AG09309 (cell line): ENCODE measurements around the gene FBLN1.
A peak's percentile ranks its signal among the peaks of the same experiment; 100 is the strongest.

Experiments used
- DNase-seq: peaks from one replicate; pipeline ENCODE4 v3.0.0-alpha.2; 2010; ENCODE audit warnings: low read depth
- H3K4me3 ChIP-seq: 2 replicates; pipeline ENCODE4 v1.5.1; 2011; ENCODE audit warnings: mild to moderate bottlenecking, low read depth, low read length, moderate library complexity; ENCODE audit not compliant: control insufficient read depth
- TF ChIP-seq, protein P1 (sequence below): IDR thresholded peaks from 2 replicates; pipeline ENCODE4 v1.5.1; 2011; ENCODE audit warnings: mild to moderate bottlenecking, low read depth, low read length, inconsistent platforms; ENCODE audit not compliant: insufficient read depth, control insufficient read depth; ENCODE audit errors: missing control alignments

The FBLN1 gene

DNA sequence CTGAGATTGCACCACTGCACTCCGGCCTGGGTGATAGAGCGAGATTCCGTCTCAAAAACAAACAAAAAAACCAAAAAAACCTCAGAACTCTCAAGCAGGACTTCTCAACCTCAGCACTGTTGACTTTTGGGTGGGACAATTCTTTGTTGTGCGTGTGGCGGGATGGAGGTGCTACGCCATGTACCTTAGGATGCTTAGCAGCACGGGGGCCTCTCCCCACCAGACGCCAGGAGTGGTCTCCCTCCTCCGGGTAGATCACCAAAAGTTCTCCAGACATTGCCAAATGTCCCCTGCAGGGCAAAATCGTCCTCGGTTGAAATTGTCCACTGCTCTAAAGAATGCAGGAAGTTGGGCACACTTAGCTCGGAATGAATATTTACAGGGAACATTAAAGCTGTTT is 142.0 kb downstream of the FBLN1 start:
- TF ChIP-seq, protein P1, sequence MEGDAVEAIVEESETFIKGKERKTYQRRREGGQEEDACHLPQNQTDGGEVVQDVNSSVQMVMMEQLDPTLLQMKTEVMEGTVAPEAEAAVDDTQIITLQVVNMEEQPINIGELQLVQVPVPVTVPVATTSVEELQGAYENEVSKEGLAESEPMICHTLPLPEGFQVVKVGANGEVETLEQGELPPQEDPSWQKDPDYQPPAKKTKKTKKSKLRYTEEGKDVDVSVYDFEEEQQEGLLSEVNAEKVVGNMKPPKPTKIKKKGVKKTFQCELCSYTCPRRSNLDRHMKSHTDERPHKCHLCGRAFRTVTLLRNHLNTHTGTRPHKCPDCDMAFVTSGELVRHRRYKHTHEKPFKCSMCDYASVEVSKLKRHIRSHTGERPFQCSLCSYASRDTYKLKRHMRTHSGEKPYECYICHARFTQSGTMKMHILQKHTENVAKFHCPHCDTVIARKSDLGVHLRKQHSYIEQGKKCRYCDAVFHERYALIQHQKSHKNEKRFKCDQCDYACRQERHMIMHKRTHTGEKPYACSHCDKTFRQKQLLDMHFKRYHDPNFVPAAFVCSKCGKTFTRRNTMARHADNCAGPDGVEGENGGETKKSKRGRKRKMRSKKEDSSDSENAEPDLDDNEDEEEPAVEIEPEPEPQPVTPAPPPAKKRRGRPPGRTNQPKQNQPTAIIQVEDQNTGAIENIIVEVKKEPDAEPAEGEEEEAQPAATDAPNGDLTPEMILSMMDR: no peak
- no peak overlapping the region for H3K4me3 ChIP-seq
- no peak for DNase-seq

DNA sequence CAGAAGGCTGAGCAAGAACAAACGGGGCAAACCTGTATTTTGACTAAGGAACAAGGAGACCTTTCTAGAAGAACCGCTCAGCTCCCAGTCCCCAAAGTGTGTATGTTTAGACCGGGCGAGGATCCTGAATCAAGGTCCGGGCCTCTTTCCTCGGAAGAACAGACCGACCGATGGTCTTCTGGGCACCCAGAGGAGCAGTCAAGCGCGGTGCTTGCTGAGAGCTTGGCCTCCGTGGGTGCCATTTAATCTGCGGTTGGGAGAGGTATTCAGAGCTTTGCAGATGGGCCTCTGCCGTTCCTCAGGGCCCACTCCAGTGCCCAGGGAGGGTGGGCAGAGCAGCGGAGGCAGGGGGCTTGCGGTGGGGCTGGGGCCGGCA is 142.5 kb downstream of the FBLN1 start:
- no peak for DNase-seq
- peak overlapping the region; percentile 26 for H3K4me3 ChIP-seq

DNA sequence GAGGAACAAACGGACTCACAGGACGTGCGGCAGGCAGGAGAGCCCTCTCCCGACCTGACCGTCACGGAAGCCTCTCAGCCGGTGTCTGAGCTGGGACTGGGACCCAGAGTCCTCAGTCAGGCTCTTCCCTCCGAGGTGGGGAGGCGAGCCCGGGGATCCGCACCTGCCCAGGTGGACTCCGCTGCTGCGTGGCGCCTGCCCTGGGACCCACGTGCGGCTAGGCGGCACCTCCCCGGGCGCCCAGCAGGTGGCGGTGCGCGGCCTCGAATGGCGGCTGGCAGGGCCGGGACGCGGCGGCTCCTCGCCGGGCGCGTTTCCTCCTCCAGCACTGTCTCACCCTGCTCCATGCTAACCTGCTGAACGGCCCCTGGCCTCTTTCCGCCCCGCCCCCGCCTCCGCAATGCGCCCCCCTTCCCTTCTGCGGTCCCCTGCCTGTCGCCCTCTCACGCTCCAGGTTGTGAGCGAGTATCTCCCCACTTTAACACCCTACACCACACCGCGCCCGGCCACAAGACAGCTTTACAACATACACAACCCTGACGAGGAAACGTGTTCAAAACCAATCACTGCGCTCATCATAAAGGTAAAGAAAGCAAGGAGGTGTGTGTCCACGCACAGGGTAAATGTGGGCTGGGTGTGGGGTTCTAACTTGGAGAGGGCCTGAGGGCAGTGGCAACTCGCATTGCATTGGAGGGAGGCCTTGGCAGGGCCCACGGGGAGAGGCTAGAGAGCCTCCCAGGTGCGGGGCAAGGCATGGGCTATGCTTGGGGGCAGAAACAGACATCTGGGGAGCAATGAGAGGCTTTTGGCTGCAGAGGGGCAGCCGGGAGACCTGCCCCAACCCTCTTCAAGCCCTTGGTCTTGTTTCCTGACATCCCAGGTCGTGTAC is 143.1 kb downstream of the FBLN1 start:
- peak overlapping the region; percentile 26 for H3K4me3 ChIP-seq
- DNase-seq: no peak
- TF ChIP-seq, protein P1: peak; percentile 66

More for the DNA sequence above, 142.5 kb downstream of the FBLN1 start:
- TF ChIP-seq, protein P1: no peak

DNA sequence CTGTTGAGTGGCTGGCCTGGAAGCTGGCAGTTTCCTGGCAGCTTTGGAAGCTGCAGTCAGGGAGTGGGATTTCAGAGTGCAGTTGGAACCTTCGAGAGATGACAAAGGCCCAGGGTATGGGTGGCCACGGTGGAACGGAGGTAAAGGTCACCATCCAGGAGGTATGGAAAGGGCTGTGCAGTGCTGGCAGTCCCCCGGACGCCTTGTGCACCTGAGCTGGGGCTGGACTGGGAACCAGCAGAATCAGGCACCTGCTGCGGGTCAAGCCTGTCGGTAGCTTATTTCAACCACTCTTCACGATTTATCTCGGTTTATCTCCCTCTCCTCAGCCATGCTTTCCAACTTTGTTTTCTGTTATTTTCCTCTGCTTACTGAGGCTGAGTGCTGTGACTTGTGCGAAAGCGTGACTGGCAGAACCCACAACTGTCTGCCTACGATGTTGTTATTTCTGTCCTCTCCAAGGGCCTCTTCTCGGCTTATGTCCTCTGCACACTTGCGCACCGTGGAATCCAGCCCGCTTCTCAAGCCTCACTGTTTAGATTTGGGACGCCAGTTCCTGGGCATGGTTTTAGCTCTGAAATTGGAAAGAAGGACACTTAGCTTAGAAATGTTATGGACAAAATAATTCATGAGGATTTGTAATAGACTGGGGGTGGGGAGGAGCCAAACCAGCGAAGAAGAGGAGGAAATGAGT is 145.0 kb downstream of the FBLN1 start:
- no peak for DNase-seq
- no peak overlapping the region for H3K4me3 ChIP-seq
- TF ChIP-seq, protein P1: no peak

DNA sequence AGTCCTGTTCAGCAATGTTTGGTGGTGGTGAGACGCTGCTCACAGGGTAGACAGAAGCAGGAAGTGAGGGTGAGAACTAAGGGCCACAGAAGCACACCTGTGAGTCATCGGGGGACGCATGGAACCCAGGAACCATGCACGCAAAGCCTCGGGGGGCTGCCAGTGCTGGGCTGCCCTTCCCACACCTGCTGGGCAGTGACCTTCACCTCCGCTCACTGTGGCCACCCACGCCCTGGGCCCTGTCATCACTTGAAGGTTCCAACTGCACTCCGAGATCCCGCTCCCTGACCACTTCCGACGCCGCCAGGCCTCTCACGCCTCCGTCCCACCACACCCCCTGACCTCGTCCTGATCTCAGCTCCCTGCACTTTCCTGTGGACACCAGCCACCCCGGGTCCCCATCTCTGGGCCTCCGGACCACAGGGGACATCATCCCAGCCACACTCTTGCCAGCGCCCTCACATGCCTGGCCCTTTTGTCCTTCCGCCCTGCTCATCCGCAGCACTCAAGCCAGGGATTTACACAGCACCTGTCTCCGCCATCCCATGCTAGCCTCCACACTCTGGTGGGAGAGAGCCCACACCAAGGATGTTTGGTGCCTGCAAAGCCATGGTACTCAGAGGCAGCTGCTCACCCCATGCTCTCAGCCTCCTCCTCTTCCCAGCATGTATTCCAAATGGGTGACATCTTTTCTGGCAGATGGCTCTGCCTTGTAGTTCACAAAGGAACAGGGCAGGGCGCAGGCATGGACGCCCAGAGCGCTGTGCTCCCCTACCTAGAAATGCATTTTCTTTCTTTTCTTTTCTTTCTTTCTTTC is 145.8 kb downstream of the FBLN1 start:
- no peak for DNase-seq
- H3K4me3 ChIP-seq: no peak overlapping the region
- TF ChIP-seq, protein P1: no peak

DNA sequence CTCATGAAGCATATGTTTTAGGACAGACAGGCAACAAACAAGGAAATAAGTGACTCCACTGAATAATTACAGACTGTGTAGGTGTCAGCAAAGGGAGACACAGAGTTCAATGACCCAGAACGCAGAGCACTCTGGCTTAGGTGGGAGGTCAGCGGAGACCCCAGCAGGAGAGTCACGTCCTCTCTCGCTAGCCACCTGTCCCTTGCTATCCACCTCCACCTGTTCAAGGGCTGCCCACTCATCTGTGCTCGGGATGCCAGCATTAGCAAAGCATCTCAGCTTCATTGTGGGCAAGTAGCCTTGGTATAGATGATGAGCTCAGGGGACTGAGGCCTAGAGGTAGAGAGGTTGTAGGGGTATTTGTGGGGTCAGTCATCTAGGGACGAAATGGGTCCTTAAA is 147.1 kb downstream of the FBLN1 start:
- TF ChIP-seq, protein P1: no peak
- H3K4me3 ChIP-seq: no peak overlapping the region
- no peak for DNase-seq
